ENCODE data around the gene HERC2.

HERC2 gene

GRCh38 chr15:28078191-28078719 is 243.7 kb downstream of the HERC2 start:
- no peak overlapping the region for H3K27ac ChIP-seq
- no peaks in the 10 kb centered on the region for H3K36me3 ChIP-seq
- H3K4me3 ChIP-seq (ENCODE audit: low read depth in 1 of 2, low read length in 1 of 2): no peak overlapping the region
- H3K9me3 ChIP-seq: no peaks in the 10 kb centered on the region
- no peaks in the 10 kb centered on the region for H3K4me1 ChIP-seq (ENCODE audit: control insufficient read depth in 1 of 2, insufficient read depth in 1 of 2, low read depth in 1 of 2, low read length in 1 of 2)
- no peak for TF ChIP-seq CTCF (IDR thresholded peaks at IDR 0.05)
- H3K27me3 ChIP-seq: peaks cover 4% of the 10 kb centered on the region

- H3K4me1 ChIP-seq (ENCODE audit: control insufficient read depth in 1 of 2, insufficient read depth in 1 of 2, low read depth in 1 of 2, low read length in 1 of 2): no peaks in the 10 kb centered on the region
- no peak overlapping the region for H3K27ac ChIP-seq
- no peak for TF ChIP-seq CTCF (IDR thresholded peaks at IDR 0.05)
- H3K36me3 ChIP-seq: no peaks in the 10 kb centered on the region
- no peaks in the 10 kb centered on the region for H3K9me3 ChIP-seq
- no peak overlapping the region for H3K4me3 ChIP-seq (ENCODE audit: low read depth in 1 of 2, low read length in 1 of 2)
- peaks cover 3% of the 10 kb centered on the region for H3K27me3 ChIP-seq
Measured at GRCh38 chr15:28075573-28075972, 246.4 kb downstream of the HERC2 start.

- Histone ChIP-seq H3K27ac (no peak overlapping the region), H3K4me1 (ENCODE audit: control insufficient read depth in 1 of 2, insufficient read depth in 1 of 2, low read depth in 1 of 2, low read length in 1 of 2) (no peaks in the 10 kb centered on the region), H3K36me3 (no peaks in the 10 kb centered on the region), H3K4me3 (ENCODE audit: low read depth in 1 of 2, low read length in 1 of 2) (no peak overlapping the region), H3K27me3 (peaks cover 12% of the 10 kb centered on the region), H3K9me3 (no peaks in the 10 kb centered on the region)
- TF ChIP-seq CTCF (IDR thresholded peaks at IDR 0.05): no peak
Measured at GRCh38 chr15:28068930-28069329, 253.0 kb downstream of the HERC2 start.

- Histone ChIP-seq H3K27me3 (peaks cover 12% of the 10 kb centered on the region), H3K4me3 (ENCODE audit: low read depth in 1 of 2, low read length in 1 of 2) (no peak overlapping the region), H3K27ac (no peak overlapping the region), H3K9me3 (no peaks in the 10 kb centered on the region), H3K4me1 (ENCODE audit: control insufficient read depth in 1 of 2, insufficient read depth in 1 of 2, low read depth in 1 of 2, low read length in 1 of 2) (no peaks in the 10 kb centered on the region), H3K36me3 (no peaks in the 10 kb centered on the region)
- TF ChIP-seq CTCF (IDR thresholded peaks at IDR 0.05): no peak
Measured at GRCh38 chr15:28066231-28066630, 255.7 kb downstream of the HERC2 start.

All from neutrophil (primary cell).